ENCODE data around the gene SVIL. TPM values are rescaled to one million over a fixed set of nuclear protein-coding genes. Genes with fewer than 3 reads are reported as not detected.
"Not testable (repeated sequence)": the region's sequence is repeated elsewhere in the genome, so short reads cannot be mapped to it uniquely, and the experiment has no call there.

Gene SVIL
- total and polyA plus RNA-seq, 4 donors, result 3.1 to 26.0 (median 9.4) TPM

DNA sequence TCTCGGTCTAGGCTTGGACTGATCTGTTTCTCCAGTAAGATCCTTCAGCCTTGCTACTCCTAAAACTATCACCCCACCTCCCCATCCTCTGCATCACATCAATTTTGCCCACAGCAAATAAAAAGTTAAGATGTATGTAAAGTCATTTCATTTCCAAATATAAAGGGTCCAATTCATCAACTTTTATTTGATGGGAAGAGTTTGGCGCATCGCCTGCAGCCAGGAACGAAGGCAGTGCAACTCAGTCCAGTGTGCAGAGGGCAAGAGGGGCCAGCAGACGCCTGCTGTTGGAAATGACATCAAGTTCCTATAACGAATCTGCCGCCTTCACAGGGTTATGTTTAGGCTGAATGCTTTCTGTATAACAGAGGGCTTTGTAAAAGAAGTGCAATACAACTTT is 97.0 kb downstream of the SVIL start:
- WGBS, result 86% methylated on average over 7 of the region's 7 CpGs
- Histone ChIP-seq H3K9ac (ENCODE audit: low read depth in 1 of 2, low read length in 2 of 2) (no peak overlapping the region), H3K4me3 (ENCODE audit: low read depth in 1 of 3, low read length in 3 of 3) (no peak overlapping the region), H3K9me3 (ENCODE audit: control insufficient read depth in 4 of 4, low read length in 3 of 4) (no peaks in the 10 kb centered on the region), H3K27ac (ENCODE audit: low read depth in 1 of 2, low read length in 2 of 2) (no peak overlapping the region), H3K27me3 (ENCODE audit: control insufficient read depth in 4 of 4, insufficient read depth in 4 of 4, low read length in 3 of 4) (no peaks in the 10 kb centered on the region), H3K36me3 (ENCODE audit: control insufficient read depth in 4 of 4, insufficient read depth in 3 of 4, low read depth in 1 of 4, low read length in 3 of 4) (peaks cover 0 to 16% (median 5%) of the 10 kb centered on the region in 4 donors), H3K4me1 (ENCODE audit: control insufficient read depth in 4 of 4, insufficient read depth in 4 of 4, low read length in 3 of 4) (peaks cover 0 to 10% (median 5%) of the 10 kb centered on the region in 4 donors)
- DNase-seq (ENCODE audit: low spot score), result no peak
- TF ChIP-seq FOXA2 (IDR thresholded peaks at IDR 0.05) (no peak), RXRA (IDR thresholded peaks at IDR 0.05) (no peak)
- TF ChIP-seq, protein P1, sequence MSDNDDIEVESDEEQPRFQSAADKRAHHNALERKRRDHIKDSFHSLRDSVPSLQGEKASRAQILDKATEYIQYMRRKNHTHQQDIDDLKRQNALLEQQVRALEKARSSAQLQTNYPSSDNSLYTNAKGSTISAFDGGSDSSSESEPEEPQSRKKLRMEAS (IDR thresholded peaks at IDR 0.05), result no peak

DNA sequence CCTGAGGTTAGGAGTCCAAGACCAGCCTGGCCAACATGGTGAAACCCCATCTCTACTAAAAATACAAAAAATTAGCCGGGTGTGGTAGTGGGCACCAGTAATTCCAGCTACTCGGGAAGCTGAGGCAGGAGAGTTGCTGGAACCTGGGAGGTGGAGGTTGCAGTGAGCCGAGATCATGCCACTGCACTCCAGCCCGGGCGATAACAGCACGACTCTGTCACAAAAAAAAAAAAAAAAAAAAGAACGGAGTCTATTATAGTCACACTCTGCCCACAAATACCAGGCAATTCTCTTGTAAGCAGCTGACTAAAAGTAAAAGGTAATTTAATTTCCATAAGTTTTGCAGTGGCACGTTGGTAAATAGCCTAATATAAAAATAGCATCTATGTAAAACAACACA is 98.1 kb downstream of the SVIL start:
- not testable (repeated sequence) for H3K4me1 ChIP-seq (ENCODE audit: control insufficient read depth in 4 of 4, insufficient read depth in 4 of 4, low read length in 3 of 4); H3K27me3 ChIP-seq (ENCODE audit: control insufficient read depth in 4 of 4, insufficient read depth in 4 of 4, low read length in 3 of 4); H3K9me3 ChIP-seq (ENCODE audit: control insufficient read depth in 4 of 4, low read length in 3 of 4); H3K9ac ChIP-seq (ENCODE audit: low read depth in 1 of 2, low read length in 2 of 2); H3K27ac ChIP-seq (ENCODE audit: low read depth in 1 of 2, low read length in 2 of 2); H3K4me3 ChIP-seq (ENCODE audit: low read depth in 1 of 3, low read length in 3 of 3); DNase-seq (ENCODE audit: low spot score)
- whole genome bisulfite sequencing, result 92% methylated on average over 8 of the region's 8 CpGs
- peaks cover 0 to 21% (median 8%) of the 10 kb centered on the region in 4 donors for H3K36me3 ChIP-seq (ENCODE audit: control insufficient read depth in 4 of 4, insufficient read depth in 3 of 4, low read depth in 1 of 4, low read length in 3 of 4)

DNA sequence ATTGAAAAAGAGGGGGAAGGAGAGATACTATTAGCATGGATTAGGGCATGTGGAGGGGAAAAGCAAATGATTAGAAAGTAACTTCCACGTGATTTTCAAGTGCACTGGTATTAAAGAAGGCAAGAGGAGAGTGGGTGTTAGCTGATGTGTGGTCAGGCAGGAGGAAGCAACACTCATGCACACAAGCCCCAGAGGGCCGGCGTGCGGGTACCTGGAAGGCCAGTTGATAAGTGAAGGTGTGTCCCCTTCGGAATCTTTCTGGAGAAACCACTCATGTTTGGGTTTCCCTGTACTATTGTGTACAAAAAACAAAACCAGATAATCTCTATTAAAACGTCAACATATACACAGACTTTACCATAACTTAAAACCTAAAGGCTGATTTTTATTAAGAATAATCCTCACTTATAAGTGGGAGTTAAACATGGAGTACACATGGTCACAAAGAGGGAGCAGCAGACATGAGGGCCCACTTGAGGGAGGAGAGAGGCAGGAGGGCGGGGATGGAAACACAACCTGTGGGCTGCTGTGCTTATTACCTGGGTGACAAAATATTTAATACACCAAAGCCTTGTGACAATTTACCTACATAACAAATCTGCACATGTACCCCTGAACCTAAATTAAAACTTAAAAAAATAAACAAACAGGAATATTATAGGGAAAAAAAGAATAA is 98.9 kb downstream of the SVIL start:
- Histone ChIP-seq H3K27ac (ENCODE audit: low read depth in 1 of 2, low read length in 2 of 2) (peak overlapping the region; percentile 37 to 43), H3K36me3 (ENCODE audit: control insufficient read depth in 4 of 4, insufficient read depth in 3 of 4, low read depth in 1 of 4, low read length in 3 of 4) (peaks cover 0 to 17% (median 6%) of the 10 kb centered on the region in 4 donors), H3K27me3 (ENCODE audit: control insufficient read depth in 4 of 4, insufficient read depth in 4 of 4, low read length in 3 of 4) (no peaks in the 10 kb centered on the region), H3K9ac (ENCODE audit: low read depth in 1 of 2, low read length in 2 of 2) (no peak overlapping the region), H3K4me3 (ENCODE audit: low read depth in 1 of 3, low read length in 3 of 3) (no peak overlapping the region), H3K9me3 (ENCODE audit: control insufficient read depth in 4 of 4, low read length in 3 of 4) (no peaks in the 10 kb centered on the region), H3K4me1 (ENCODE audit: control insufficient read depth in 4 of 4, insufficient read depth in 4 of 4, low read length in 3 of 4) (peaks cover 0 to 10% (median 5%) of the 10 kb centered on the region in 4 donors)
- DNase-seq (ENCODE audit: low spot score), result no peak
- no peak for TF ChIP-seq TAF1 (conservative IDR thresholded peaks at IDR 0.05)
- no peak for TF ChIP-seq SP1 (IDR thresholded peaks at IDR 0.05)
- TF ChIP-seq, protein P2, sequence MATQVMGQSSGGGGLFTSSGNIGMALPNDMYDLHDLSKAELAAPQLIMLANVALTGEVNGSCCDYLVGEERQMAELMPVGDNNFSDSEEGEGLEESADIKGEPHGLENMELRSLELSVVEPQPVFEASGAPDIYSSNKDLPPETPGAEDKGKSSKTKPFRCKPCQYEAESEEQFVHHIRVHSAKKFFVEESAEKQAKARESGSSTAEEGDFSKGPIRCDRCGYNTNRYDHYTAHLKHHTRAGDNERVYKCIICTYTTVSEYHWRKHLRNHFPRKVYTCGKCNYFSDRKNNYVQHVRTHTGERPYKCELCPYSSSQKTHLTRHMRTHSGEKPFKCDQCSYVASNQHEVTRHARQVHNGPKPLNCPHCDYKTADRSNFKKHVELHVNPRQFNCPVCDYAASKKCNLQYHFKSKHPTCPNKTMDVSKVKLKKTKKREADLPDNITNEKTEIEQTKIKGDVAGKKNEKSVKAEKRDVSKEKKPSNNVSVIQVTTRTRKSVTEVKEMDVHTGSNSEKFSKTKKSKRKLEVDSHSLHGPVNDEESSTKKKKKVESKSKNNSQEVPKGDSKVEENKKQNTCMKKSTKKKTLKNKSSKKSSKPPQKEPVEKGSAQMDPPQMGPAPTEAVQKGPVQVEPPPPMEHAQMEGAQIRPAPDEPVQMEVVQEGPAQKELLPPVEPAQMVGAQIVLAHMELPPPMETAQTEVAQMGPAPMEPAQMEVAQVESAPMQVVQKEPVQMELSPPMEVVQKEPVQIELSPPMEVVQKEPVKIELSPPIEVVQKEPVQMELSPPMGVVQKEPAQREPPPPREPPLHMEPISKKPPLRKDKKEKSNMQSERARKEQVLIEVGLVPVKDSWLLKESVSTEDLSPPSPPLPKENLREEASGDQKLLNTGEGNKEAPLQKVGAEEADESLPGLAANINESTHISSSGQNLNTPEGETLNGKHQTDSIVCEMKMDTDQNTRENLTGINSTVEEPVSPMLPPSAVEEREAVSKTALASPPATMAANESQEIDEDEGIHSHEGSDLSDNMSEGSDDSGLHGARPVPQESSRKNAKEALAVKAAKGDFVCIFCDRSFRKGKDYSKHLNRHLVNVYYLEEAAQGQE (IDR thresholded peaks at IDR 0.05), result no peak
- TF ChIP-seq JUND (IDR thresholded peaks at IDR 0.05), result no peak
- WGBS, result 70% methylated on average over 7 of the region's 7 CpGs

DNA sequence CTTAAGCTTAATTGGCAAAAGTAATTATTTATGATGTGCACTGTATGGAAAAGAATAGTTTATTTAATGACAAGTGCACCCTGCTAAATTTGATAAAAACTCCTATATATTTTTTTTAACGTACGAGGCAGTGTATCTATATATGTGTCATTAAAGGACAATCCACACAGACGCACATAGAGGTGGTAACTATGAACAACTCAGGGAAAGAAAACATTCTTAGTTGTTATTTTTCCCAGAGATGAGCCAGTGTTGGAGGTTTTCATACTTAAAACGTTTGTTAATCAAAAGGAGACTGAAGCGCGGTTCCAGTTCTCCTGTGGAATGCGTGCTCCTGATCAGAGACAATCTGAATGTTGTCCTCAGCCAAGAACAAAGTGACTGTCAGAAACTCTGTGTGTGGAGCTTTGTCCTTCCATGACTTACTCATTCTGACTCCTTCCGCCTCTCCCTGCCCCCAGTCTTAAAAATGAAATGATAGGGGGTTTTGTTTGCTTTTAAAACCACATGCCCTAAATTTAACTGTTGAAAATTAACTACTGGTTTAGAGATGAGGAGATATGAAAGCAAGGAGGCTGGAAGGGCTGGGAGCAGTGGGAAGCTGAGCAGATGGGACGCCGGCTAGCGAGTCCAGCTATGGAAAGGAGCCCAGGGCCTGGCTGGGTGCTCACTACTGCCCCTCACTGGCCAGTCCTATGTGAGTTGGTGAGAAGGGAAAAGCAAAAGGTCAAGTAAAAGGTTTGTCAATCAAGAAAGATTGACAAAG is 99.6 kb downstream of the SVIL start:
- Histone ChIP-seq H3K9ac (ENCODE audit: low read depth in 1 of 2, low read length in 2 of 2) (no peak overlapping the region), H3K27ac (ENCODE audit: low read depth in 1 of 2, low read length in 2 of 2) (peak overlapping the region; percentile 37 to 43), H3K4me3 (ENCODE audit: low read depth in 1 of 3, low read length in 3 of 3) (no peak overlapping the region), H3K27me3 (ENCODE audit: control insufficient read depth in 4 of 4, insufficient read depth in 4 of 4, low read length in 3 of 4) (no peaks in the 10 kb centered on the region), H3K9me3 (ENCODE audit: control insufficient read depth in 4 of 4, low read length in 3 of 4) (no peaks in the 10 kb centered on the region), H3K36me3 (ENCODE audit: control insufficient read depth in 4 of 4, insufficient read depth in 3 of 4, low read depth in 1 of 4, low read length in 3 of 4) (peaks cover 0 to 14% (median 5%) of the 10 kb centered on the region in 4 donors), H3K4me1 (ENCODE audit: control insufficient read depth in 4 of 4, insufficient read depth in 4 of 4, low read length in 3 of 4) (peaks cover 0 to 10% (median 5%) of the 10 kb centered on the region in 4 donors)
- WGBS, result 71% methylated on average over 11 of the region's 11 CpGs
- DNase-seq (ENCODE audit: low spot score), result no peak
- TF ChIP-seq, protein P1 (IDR thresholded peaks at IDR 0.05), result no peak
- TF ChIP-seq SP1 (IDR thresholded peaks at IDR 0.05), result peak; percentile 17
- TF ChIP-seq NR2F2 (IDR thresholded peaks at IDR 0.05), result no peak
- TF ChIP-seq RXRA (IDR thresholded peaks at IDR 0.05), result no peak
- TF ChIP-seq TAF1 (conservative IDR thresholded peaks at IDR 0.05), result no peak
- no peak for TF ChIP-seq JUND (IDR thresholded peaks at IDR 0.05)
- TF ChIP-seq, protein P3, sequence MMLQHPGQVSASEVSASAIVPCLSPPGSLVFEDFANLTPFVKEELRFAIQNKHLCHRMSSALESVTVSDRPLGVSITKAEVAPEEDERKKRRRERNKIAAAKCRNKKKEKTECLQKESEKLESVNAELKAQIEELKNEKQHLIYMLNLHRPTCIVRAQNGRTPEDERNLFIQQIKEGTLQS (IDR thresholded peaks at IDR 0.05), result no peak
- TF ChIP-seq HNF4G (IDR thresholded peaks at IDR 0.05), result no peak
- TF ChIP-seq RAD21 (IDR thresholded peaks at IDR 0.05), result peak; percentile 4 to 40
- TF ChIP-seq GABPA (IDR thresholded peaks at IDR 0.05 in 1 of 2, conservative IDR thresholded peaks at IDR 0.05 in 1 of 2), result no peak
- TF ChIP-seq, protein P4, sequence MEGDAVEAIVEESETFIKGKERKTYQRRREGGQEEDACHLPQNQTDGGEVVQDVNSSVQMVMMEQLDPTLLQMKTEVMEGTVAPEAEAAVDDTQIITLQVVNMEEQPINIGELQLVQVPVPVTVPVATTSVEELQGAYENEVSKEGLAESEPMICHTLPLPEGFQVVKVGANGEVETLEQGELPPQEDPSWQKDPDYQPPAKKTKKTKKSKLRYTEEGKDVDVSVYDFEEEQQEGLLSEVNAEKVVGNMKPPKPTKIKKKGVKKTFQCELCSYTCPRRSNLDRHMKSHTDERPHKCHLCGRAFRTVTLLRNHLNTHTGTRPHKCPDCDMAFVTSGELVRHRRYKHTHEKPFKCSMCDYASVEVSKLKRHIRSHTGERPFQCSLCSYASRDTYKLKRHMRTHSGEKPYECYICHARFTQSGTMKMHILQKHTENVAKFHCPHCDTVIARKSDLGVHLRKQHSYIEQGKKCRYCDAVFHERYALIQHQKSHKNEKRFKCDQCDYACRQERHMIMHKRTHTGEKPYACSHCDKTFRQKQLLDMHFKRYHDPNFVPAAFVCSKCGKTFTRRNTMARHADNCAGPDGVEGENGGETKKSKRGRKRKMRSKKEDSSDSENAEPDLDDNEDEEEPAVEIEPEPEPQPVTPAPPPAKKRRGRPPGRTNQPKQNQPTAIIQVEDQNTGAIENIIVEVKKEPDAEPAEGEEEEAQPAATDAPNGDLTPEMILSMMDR (IDR thresholded peaks at IDR 0.05; ENCODE audit: low read depth, low read length, missing input control), result peak; percentile 29
